GM19099 (cell line): ENCODE data around the gene SNRPB.

ENCODE experiments used
- POLR2A ChIP-seq: IDR thresholded peaks from 3 replicates; pipeline ENCODE4 v1.6.1; 2011; ENCODE audit warnings: low read depth; ENCODE audit not compliant: insufficient read length; ENCODE audit errors: extremely low read depth

The SNRPB gene

DNA sequence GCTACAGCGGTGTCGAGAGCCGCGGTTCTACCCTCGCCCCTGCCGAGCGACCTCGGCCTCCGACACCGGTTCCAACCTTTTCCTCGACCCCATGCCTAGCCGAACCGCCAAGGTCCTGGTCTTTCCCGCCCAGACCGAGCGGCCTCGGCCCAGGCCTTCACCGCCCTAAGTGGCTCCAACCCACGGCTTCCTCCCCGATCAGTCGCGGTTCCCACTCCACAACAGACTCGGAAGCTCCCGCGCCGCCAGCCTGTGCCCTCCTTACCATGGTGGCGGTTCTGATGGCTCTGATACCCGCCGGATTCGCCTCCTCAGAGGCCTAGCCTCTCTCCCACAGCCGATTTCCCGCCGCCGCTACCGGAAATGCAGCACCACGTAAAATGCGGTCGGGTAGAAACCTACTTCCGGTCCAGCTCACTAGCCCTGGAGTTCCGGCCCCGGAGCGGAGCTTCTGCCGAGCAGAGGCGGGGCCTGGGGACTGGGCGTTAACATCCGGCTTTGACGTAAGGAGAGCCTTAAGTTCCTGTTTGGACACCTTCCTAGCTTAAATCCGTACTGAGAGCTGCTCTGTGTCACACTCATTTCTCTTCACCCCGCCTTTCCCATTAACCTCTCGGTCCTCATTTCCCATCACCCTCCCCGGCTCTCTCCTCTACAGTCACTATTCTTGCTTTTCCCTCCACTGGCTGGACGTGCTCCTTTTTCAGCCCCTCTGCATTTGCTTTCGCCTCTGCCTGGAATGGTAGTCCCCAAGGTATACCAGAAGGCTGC is at the start of gene SNRPB:
TSS of gene SNRPB (minus strand) at position 367 of the 771 bp plus-strand sequence. CDS start at position 268, 99 bp downstream.
- TF ChIP-seq POLR2A = peak; percentile 97

DNA sequence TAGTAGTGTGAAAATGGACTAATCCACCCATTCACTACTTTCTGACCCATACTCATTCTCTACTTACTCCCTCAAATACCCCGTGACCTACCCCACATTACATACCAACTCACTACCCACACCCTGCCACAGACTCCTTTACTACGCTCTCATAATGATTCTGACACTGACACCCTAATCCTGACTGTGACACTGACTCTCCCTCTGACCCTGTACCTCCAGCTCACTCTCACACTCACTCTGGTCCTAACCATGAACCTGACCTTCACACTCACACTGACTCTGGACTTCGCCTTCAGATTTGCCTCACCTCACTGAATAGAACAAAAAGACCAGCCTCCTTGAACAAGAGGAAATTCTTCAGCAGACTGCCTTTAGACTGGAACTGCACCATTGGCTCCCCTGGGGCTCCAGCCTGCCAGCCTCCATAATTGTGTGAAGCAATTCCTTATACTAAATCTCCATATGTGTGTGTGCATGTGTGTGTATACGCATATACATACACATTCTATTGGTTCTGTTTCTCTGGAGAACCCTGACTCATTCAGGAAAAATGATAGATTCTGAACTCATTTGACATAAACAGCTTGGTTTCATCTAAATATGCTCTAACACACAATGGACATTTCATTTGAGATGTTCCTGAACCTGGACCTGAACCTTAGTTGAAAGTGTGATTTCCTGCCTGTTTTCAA is 48.7 kb upstream of the SNRPB start:
- TF ChIP-seq POLR2A = no peak

DNA sequence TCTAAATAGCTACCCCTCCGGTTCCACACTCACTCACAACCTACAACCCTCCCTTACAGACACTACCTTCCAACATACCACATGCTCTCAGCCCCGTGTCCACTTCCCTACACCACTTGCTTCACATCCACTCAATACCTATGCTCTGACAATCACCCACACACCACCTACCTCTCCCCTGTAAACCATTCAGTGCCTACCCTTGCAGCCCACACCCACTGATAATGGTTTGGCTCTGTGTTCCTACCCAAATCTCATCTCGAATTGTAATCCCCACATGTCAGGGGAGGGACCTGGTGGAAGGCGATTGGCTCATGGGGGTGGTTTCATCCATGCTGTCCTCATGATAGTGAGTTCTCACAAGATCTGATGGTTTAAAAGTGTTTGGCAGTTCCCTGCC is 48.0 kb upstream of the SNRPB start:
- no peak for TF ChIP-seq POLR2A

DNA sequence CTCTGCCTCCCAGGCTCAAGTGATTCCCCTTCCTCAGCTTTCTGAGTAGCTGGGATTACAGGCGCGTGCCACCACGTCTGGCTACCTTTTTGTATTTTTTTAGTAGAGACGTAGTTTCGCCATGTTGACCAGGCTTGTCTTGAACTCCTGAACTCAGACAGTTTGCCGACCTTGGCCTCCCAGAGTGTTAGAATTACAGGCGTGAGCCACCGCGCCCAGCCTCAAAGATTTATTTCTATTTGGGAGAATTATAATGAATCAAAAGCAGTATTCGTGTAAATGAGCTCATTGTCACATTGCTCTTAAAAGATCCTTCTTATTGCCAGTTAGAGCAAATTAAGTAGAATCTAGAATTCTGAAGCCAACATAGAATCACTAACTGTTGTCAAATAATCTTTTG is 47.5 kb upstream of the SNRPB start:
- TF ChIP-seq POLR2A = no peak

DNA sequence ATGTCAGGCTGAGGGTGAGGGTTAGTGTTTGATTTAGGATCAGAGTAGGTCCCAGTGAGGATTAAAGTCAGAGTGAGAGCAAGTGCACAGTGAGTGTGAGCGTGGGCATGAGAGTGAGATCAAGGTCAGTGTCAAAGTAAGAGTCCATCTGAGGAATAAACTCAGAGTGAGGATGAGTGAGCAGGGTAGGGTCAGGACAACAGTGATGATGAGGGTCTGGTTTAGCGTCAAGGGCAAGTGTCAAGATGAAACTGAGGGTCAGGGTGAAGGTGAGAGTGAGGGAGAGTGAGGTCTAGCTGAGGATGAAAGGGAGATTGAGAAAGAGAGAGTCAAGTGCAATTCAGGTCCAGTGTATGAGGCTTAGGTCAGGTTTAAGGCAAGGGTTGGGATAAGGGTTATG is 45.8 kb upstream of the SNRPB start:
- no peak for TF ChIP-seq POLR2A

DNA sequence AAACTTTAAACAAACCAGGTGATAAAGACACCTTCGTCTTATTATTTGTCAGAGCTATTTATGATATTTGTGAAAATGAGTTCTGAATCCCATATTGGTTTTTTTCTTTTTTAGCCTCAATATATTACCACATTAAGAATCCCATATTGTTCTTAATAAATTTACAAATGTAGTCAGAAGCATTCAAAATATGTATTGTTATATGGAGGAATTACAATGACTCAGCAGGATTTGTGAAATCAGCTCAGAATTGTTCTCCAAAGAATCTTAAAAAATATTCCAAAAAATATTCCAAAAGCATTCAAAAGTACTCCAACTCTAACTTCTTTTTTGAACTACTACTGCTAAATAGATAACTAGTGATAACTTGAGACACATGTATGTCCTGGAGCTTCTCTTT is 44.6 kb upstream of the SNRPB start:
- no peak for TF ChIP-seq POLR2A

DNA sequence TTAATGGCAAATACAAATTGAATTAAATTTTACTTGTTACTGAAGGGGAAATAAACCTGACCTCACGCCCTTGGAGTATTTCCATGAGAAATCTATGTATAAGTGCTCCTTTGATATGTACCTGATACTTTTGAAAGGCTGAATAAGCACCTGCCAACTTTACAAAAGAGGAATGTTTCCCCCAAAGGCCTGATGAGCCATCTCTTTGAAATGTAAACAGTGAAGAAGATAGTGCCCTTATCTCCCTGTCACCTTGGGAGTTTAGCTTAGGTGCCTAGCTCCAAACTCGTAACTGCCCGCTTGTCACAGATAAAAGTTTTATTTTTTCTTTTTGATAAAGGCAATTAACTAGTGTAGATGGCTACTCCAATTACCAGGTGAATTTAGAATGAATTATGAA is 39.2 kb upstream of the SNRPB start:
- no peak for TF ChIP-seq POLR2A

DNA sequence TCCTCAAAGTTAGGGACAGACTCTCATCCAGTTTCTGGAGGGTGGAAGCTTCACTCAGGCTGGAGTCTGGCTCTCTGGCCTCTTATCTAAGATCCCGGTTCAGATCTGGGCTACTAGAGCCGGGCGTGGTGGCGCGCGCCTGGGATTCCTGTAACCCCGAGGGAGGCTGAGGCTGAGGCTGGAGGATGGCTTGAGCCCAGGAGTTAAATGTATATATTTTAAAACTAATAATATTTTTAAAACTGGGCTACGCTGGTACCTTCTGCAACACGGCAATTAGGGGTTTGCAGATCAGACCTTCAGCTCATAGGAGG is 38.8 kb upstream of the SNRPB start:
- TF ChIP-seq POLR2A = no peak

DNA sequence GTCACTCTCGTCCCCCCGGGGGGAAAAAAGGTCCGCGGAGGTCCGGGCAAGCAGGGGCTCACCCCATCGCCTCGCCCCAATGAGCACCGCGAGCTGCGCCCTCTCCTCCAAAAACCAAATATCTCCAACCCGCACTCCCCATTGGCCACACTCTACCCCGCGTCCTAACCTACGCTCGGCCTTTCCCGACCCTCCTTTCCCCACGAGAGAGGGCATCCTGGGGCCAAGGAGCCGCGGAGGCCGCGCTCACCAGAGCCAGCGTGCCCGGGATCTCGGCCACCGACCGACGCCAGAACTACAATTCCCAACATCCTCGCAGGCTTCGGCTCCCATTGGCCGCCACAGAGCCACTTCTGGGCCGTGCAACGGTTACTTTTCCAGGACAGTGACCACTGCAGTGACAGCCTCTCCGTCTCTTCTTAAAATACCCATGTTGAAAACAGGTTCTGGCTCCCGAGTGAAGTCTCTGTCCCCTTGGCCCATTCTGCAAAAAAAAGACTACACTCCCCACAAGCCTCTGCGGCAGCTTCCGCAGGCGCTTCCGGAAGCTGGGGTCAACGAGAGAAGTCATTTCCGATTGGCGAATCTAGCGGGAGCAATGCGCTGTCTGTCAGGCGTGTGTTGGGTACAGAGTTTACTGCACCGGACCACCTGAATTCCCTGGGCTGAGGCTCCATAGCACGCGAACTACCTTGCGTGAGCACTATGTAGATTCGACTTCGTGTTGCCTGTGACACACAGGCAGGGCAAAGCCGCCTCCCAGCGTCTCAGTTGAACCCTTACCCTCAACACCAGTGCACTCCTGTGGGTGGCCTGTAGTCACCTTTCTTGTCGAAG is 38.3 kb upstream of the SNRPB start, which contains the start of gene ZNF343:
TSS of gene ZNF343 (minus strand) at position 285 of the 837 bp plus-strand sequence. CDS start 15,020 bp downstream, outside the sequence.
- peak; percentile 85 for TF ChIP-seq POLR2A

DNA sequence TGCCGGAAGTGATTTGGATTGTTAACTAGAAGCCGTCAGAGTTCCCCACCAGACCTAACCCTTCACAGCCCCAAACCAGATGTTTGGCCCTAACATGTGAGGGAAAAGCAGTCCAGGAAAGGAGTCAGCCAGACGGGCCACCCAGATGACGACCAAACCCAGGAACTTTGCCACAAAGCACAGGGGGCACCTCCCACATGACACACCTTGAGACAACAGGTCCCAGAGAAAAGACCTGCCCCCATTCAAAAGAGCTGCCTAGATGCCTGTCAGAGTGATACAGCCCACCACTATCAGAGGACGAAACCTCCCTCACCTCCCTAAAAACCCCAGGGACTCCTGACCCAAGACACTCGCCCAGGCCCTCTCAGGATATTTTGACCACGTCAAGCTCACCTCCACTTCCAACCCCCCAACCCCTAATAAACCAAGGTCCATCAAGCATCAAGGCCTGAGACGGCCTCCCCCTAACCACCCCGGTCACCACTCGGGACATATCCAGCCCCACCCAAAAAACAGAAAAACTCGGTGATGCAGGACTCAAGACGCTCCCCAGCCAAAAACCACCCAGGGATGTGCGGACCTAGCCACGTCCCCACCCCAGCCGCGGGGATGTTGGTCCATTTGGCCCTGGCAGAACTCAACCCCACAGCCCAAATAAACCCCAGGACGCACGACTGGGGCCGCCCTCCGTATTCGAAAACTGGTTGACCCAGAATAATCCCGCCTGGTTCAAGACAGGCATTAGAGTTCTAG is 37.5 kb upstream of the SNRPB start:
- no peak for TF ChIP-seq POLR2A

DNA sequence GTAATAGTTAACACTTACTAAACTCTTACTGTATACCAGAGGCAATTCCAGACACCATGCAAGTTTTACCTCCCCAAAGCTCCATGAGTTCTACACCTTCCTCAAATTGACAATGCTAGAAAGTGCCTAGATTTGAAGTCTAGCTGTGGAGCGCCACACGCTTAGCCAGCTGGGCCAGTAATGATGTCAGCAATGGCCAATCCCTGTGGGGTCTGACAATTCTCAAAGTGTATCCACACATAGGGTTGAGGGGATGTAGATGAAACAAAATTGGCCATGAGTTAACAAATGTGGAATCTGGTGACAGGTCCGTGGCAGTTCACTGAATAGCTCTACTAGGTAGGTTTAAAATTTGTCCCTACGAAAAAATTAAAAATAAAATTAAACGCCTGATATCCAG is 36.9 kb upstream of the SNRPB start:
- no peak for TF ChIP-seq POLR2A

DNA sequence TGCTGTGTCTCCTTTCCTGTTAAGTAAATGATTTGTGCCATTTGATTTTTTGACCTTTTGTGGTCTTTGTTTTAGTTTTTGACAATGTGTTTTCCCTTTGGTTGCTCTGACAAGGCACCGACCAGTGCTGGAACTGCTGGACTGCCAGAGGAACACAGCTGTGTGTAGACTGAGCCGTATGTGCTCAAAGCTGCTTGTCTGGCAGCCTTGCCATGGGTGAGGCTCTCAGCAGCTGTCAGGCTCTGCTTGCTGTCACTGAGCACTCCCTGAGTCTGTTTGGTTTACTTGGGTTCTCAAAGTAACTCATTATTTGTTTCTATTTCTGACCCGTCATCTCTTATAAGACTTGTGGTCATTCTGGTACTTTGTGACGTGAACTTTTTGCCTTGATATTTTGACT is 15.1 kb upstream of the SNRPB start:
- TF ChIP-seq POLR2A = no peak

DNA sequence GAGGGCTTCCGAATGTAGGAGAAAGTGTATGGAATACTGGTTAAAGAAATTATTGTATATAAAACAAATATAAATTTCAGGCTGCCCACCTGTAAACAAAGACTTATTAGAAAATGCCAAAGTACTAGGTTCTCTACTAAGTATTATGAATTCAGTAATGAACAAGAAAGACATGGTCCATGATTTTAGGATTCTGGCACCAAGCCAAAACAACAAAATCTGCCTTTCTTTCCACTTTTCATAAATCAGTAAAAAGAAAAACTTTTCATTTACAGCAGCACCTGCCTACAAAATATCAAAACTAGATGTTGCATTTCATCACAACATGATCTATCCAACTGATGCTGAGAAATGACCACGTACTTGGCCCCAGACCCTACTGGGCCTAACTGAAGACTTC is 14.5 kb upstream of the SNRPB start:
- TF ChIP-seq POLR2A = no peak

DNA sequence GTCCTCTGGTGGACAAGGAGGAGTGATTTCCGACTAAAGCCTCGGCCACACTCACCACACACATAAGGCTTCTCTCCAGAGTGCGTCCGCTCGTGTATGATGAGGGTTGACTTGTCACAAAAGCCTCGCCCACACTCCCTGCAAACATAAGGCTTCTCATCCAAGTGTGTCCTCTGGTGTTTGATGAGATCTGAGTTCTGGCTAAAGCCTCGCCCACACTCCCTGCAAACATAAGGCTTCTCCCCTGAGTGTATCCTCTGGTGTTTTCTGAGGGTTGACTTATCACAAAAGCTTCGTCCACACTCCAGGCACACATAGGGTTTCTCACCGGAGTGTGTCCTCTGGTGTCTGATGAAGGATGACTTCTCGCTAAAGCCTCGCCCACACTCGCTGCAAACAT is 12.9 kb upstream of the SNRPB start:
- TF ChIP-seq POLR2A = no peak

DNA sequence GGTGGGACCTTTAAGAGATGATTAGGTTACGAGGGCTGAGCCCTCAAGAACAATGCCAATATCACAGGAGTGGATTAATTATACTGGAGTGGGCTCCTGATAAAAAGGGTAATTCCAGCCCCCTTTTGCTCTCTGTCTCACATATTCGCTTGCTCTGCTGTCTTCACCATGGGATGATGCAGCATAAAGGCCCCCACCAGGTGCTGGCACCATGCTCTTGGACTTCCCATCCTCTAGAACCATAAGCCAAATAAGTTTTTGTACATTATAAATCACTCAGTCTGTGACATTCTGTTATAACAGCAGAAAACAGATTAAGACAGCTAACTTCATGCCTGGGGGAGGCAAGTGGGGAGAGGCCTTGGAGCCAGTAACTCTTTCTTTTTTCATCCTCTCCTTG is 9.8 kb upstream of the SNRPB start:
- TF ChIP-seq POLR2A = no peak
